OCI-LY7 (cell line): Measurements from ENCODE around the gene CLTCL1. TPM values are rescaled to one million over a fixed set of nuclear protein-coding genes. Genes with fewer than 3 reads are reported as not detected.
"Not testable (repeated sequence)": the region's sequence is repeated elsewhere in the genome, so short reads cannot be mapped to it uniquely, and the experiment has no call there.

Source experiments
- BruUV-seq: library from RNA; stranded (reverse); fragments of 400-500 nt; replicated peaks from 2 replicates; lab custom pipeline; 2021; lab: Mats Ljungman, UMichigan
- CTCF ChIA-PET: fragments of 300-600 bp; sonication (Branson Sonifier 250); formaldehyde crosslinking; loops from one replicate; lab custom pipeline; 2022; ENCODE audit warnings: antibody characterized with exemption; ENCODE audit not compliant: unreplicated experiment; lab: Charles Lee
- POLR2A ChIA-PET: fragments of 300-600 bp; sonication (Branson Sonifier 250); formaldehyde crosslinking; loops from one replicate; lab custom pipeline; 2022; ENCODE audit warnings: antibody characterized with exemption; lab: Charles Lee
- DNase-seq: peaks from one replicate; pipeline ENCODE4 v3.0.0-alpha.2; 2015; ENCODE audit warnings: low spot score
- H2AFZ ChIP-seq: fragments of 200-600 bp; sonication (generic), shearing (Covaris generic); 2 replicates; pipeline ENCODE4 v1.6.1; 2014; ENCODE audit warnings: mild to moderate bottlenecking, antibody characterized with exemption, low read length, moderate library complexity
- H3K27ac ChIP-seq: fragments of 200-600 bp; sonication (generic); 2 replicates; pipeline ENCODE4 v1.5.1; 2014; ENCODE audit warnings: mixed run types, low read depth, mild to moderate bottlenecking, moderate library complexity, low read length, inconsistent platforms; ENCODE audit not compliant: poor library complexity, severe bottlenecking
- H3K36me3 ChIP-seq: fragments of 200-600 bp; sonication (generic); 2 replicates; pipeline ENCODE4 v1.6.1; 2014; ENCODE audit warnings: mild to moderate bottlenecking, antibody characterized with exemption, low read length, moderate library complexity, mixed read lengths; ENCODE audit not compliant: insufficient read depth
- H3K4me1 ChIP-seq: fragments of 200-600 bp; sonication (generic); 2 replicates; pipeline ENCODE4 v1.5.1; 2014; ENCODE audit warnings: mild to moderate bottlenecking, low read length; ENCODE audit not compliant: insufficient read depth, poor library complexity, severe bottlenecking
- H3K4me2 ChIP-seq: fragments of 200-600 bp; sonication (generic); 2 replicates; pipeline ENCODE4 v1.6.1; 2014; ENCODE audit warnings: mild to moderate bottlenecking, low read length
- H3K4me3 ChIP-seq: fragments of 200-600 bp; sonication (generic); 2 replicates; pipeline ENCODE4 v1.5.1; 2014; ENCODE audit warnings: mild to moderate bottlenecking, low read depth, low read length; ENCODE audit not compliant: poor library complexity, severe bottlenecking
- H3K79me2 ChIP-seq: fragments of 200-600 bp; sonication (generic); 2 replicates; pipeline ENCODE4 v1.6.1; 2016; ENCODE audit warnings: low read depth, mild to moderate bottlenecking, low read length, moderate library complexity, mixed read lengths; ENCODE audit not compliant: insufficient read depth
- H3K9me2 ChIP-seq: fragments of 200-600 bp; sonication (generic); 2 replicates; pipeline ENCODE4 v1.6.1; 2016; ENCODE audit warnings: mild to moderate bottlenecking, low read length, mixed read lengths; ENCODE audit not compliant: insufficient read depth
- H3K9me3 ChIP-seq: fragments of 200-600 bp; sonication (generic); 2 replicates; pipeline ENCODE4 v1.6.1; 2014; ENCODE audit warnings: mild to moderate bottlenecking, mixed run types, low read length, mixed read lengths
- H4K20me1 ChIP-seq: fragments of 200-600 bp; sonication (generic); 2 replicates; pipeline ENCODE4 v1.6.1; 2014; ENCODE audit warnings: mild to moderate bottlenecking, antibody characterized with exemption, low read length, moderate library complexity, mixed read lengths; ENCODE audit not compliant: insufficient read depth
- CTCF ChIP-seq: fragments of 200-600 bp; sonication (generic); conservative IDR thresholded peaks from 2 replicates; pipeline ENCODE4 v1.5.1; 2014; ENCODE audit warnings: mild to moderate bottlenecking, antibody characterized with exemption, low read length, moderate library complexity, mixed read lengths
- EZH2phosphoT487 ChIP-seq: fragments of 200-600 bp; sonication (generic); IDR thresholded peaks from 2 replicates; pipeline ENCODE4 v1.6.1; 2018; ENCODE audit warnings: low read depth, borderline replicate concordance, mild to moderate bottlenecking, mixed run types, antibody characterized with exemption, low read length, moderate library complexity, mixed read lengths
- intact Hi-C: fragments of 100-400 bp; cut with micrococcal nuclease; formaldehyde crosslinking; loops from one replicate; pipeline ENCODE4 v1.10.0; 2022; ENCODE audit not compliant: unreplicated experiment
- total RNA-seq, 2 experiments: library from RNA; depleted of rRNA in 1 of 2; stranded (reverse); fragments of >200 nt in 1 of 2; shearing (Covaris generic) in 1 of 2; gene quantifications; 2 replicates each; pipeline ENCODE4 v1.2.3, GENCODE V29; 2014 to 2022

CLTCL1 gene
- total RNA-seq, 2 experiments from 2014 or later: 0.44 to 0.99 TPM

GRCh38 chr22:19258371-19258770, 33.1 kb downstream of the CLTCL1 start:
- ChIA-PET CTCF (no interaction called here), POLR2A (interaction anchor here (0.8 kb wide), 1 partner anchor 53 kb away, joined by 3 read pairs; no protein-coding TSS in a partner anchor)
- Histone ChIP-seq H2AFZ (no peak overlapping the region), H3K9me3 (no peaks in the 10 kb centered on the region), H3K36me3 (no peaks in the 10 kb centered on the region), H3K9me2 (no peaks in the 10 kb centered on the region), H3K79me2 (no peaks in the 10 kb centered on the region), H3K27ac (no peak overlapping the region), H3K4me2 (no peak overlapping the region), H4K20me1 (no peaks in the 10 kb centered on the region), H3K4me3 (no peak overlapping the region), H3K4me1 (no peaks in the 10 kb centered on the region)
- TF ChIP-seq CTCF: no peak
- no peak for TF ChIP-seq EZH2phosphoT487
- intact Hi-C loops: no loop called here
- no TSS peak for BruUV-seq
- DNase-seq: no peak

GRCh38 chr22:19256362-19256761, 35.2 kb downstream of the CLTCL1 start:
- H3K4me2 ChIP-seq, CTCF ChIA-PET, H3K79me2 ChIP-seq, H3K4me1 ChIP-seq, H3K4me3 ChIP-seq, H3K27ac ChIP-seq, H3K36me3 ChIP-seq, H4K20me1 ChIP-seq, POLR2A ChIA-PET, H2AFZ ChIP-seq, intact Hi-C loops, H3K9me2 ChIP-seq, H3K9me3 ChIP-seq, BruUV-seq, DNase-seq: not testable (repeated sequence)

- H2AFZ ChIP-seq: no peak overlapping the region
- no peaks in the 10 kb centered on the region for H3K79me2 ChIP-seq
- H3K4me1 ChIP-seq: no peaks in the 10 kb centered on the region
- H3K4me2 ChIP-seq: no peak overlapping the region
- no TSS peak for BruUV-seq
- intact Hi-C loops: no loop called here
- H3K27ac ChIP-seq: no peak overlapping the region
- H3K4me3 ChIP-seq: no peak overlapping the region
- no peak for DNase-seq
- TF ChIP-seq EZH2phosphoT487 (no peak), CTCF (no peak)
- no peaks in the 10 kb centered on the region for H3K9me2 ChIP-seq
- H4K20me1 ChIP-seq: no peaks in the 10 kb centered on the region
- no peaks in the 10 kb centered on the region for H3K9me3 ChIP-seq
- no peaks in the 10 kb centered on the region for H3K36me3 ChIP-seq
- CTCF ChIA-PET: no interaction called here
- POLR2A ChIA-PET: interaction anchor here (0.6 kb wide), 1 partner anchor 1538 kb away, joined by 3 read pairs; no protein-coding TSS in a partner anchor
Observed at GRCh38 chr22:19253143-19253542, 38.4 kb downstream of the CLTCL1 start.
